NK-92 (cell line): ENCODE measurements around the gene CREBL2.

Experiments
- DNase-seq: peaks from one replicate; lab custom pipeline; 2025; ENCODE audit not compliant: unreplicated experiment; lab: John Stamatoyannopoulos, UW

The CREBL2 gene

GRCh38 chr12:12671850-12672660, 60.4 kb downstream of the CREBL2 start:
- no peak for DNase-seq

- DNase-seq = no peak
Observed at GRCh38 chr12:12673296-12673695, 61.6 kb downstream of the CREBL2 start.

GRCh38 chr12:12676605-12677004, 64.9 kb downstream of the CREBL2 start:
- DNase-seq = no peak

GRCh38 chr12:12681061-12681765, 69.5 kb downstream of the CREBL2 start:
- DNase-seq = no peak

GRCh38 chr12:12682284-12682683, 70.6 kb downstream of the CREBL2 start:
- DNase-seq = no peak

- DNase-seq = no peak
Observed at GRCh38 chr12:12683136-12683697, 71.5 kb downstream of the CREBL2 start.

GRCh38 chr12:12683725-12684124, 72.0 kb downstream of the CREBL2 start:
- DNase-seq = no peak

GRCh38 chr12:12684375-12685106, 72.9 kb downstream of the CREBL2 start:
- no peak for DNase-seq

GRCh38 chr12:12685305-12685704, 73.6 kb downstream of the CREBL2 start:
- no peak for DNase-seq

- no peak for DNase-seq
Observed at GRCh38 chr12:12686472-12686871, 74.8 kb downstream of the CREBL2 start.

GRCh38 chr12:12686925-12687324, 75.2 kb downstream of the CREBL2 start:
- DNase-seq = no peak

GRCh38 chr12:12689647-12690300, 78.1 kb downstream of the CREBL2 start:
- DNase-seq = no peak

- DNase-seq = no peak
Observed at GRCh38 chr12:12691549-12691948, 79.9 kb downstream of the CREBL2 start.

GRCh38 chr12:12693111-12693671, 81.5 kb downstream of the CREBL2 start:
- DNase-seq = no peak
